Ishikawa (cell line): ENCODE data around the gene GDPD5.

Experiments used
- CEBPB ChIP-seq: IDR thresholded peaks from 2 replicates; pipeline ENCODE4 v1.6.1; 2012
- CREB1 ChIP-seq: IDR thresholded peaks from 2 replicates; pipeline ENCODE4 v1.6.1; 2012; ENCODE audit warnings: low read depth
- EGR1 ChIP-seq: IDR thresholded peaks from 2 replicates; pipeline ENCODE4 v1.6.1; 2012
- EP300 ChIP-seq: IDR thresholded peaks from 2 replicates; pipeline ENCODE4 v1.6.1; 2012; ENCODE audit warnings: borderline replicate concordance
- FOXM1 ChIP-seq: IDR thresholded peaks from 2 replicates; pipeline ENCODE4 v1.6.1; 2012; ENCODE audit warnings: low read depth, borderline replicate concordance
- MAX ChIP-seq: IDR thresholded peaks from 2 replicates; pipeline ENCODE4 v1.6.1; 2012
- NFIC ChIP-seq: IDR thresholded peaks from 2 replicates; pipeline ENCODE4 v1.6.1; 2012
- RAD21 ChIP-seq: IDR thresholded peaks from 2 replicates; pipeline ENCODE4 v1.6.1; 2012; ENCODE audit warnings: low read depth
- TAF1 ChIP-seq: IDR thresholded peaks from 2 replicates; pipeline ENCODE4 v1.6.1; 2012; ENCODE audit warnings: low read depth, mild to moderate bottlenecking
- TCF12 ChIP-seq: IDR thresholded peaks from 2 replicates; pipeline ENCODE4 v1.6.1; 2012; ENCODE audit warnings: low read depth
- TEAD4 ChIP-seq: IDR thresholded peaks from 2 replicates; pipeline ENCODE4 v1.6.1; 2012
- YY1 ChIP-seq: IDR thresholded peaks from 2 replicates; pipeline ENCODE4 v1.6.1; 2012; ENCODE audit warnings: low read depth
- ZBTB7A ChIP-seq: IDR thresholded peaks from 2 replicates; pipeline ENCODE4 v1.6.1; 2012; ENCODE audit warnings: low read depth
- TF ChIP-seq, protein P1 (sequence below): IDR thresholded peaks from 2 replicates; pipeline ENCODE4 v1.6.1; 2012
- TF ChIP-seq, protein P2 (sequence below): IDR thresholded peaks from 2 replicates; pipeline ENCODE4 v1.6.1; 2012; ENCODE audit warnings: low read depth, mild to moderate bottlenecking

The GDPD5 gene

DNA sequence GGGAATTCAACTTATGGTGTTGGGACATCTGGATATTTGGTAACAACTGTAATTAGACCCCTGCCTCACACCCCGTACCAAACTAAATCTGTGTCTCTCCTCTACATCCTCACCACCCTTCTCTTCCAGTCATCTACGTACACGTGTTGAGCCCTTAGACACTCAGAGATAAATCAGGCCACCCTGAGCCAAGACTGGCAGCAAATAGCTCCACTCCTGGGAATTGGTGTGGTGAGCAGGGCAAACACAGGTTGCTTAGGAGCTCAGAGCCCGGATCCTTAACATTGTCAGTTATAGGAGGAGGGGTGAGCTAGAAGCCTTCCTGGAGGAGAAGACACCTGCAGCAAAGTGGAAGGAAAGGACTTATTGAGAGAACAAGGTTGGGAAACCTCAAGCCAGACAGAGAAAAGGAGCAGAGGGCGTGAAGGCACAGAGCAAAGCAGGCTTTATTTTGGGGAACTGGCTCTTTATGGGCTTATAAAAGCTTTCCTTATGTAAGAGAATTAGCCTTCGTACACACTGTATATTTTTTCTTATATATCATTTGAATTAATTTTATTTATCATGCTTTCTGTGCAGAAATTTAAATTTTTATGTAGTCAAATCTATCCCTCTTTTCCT is 55.8 kb downstream of the GDPD5 start:
- TF ChIP-seq CREB1 (no peak), TEAD4 (no peak), YY1 (no peak), EP300 (no peak)

DNA sequence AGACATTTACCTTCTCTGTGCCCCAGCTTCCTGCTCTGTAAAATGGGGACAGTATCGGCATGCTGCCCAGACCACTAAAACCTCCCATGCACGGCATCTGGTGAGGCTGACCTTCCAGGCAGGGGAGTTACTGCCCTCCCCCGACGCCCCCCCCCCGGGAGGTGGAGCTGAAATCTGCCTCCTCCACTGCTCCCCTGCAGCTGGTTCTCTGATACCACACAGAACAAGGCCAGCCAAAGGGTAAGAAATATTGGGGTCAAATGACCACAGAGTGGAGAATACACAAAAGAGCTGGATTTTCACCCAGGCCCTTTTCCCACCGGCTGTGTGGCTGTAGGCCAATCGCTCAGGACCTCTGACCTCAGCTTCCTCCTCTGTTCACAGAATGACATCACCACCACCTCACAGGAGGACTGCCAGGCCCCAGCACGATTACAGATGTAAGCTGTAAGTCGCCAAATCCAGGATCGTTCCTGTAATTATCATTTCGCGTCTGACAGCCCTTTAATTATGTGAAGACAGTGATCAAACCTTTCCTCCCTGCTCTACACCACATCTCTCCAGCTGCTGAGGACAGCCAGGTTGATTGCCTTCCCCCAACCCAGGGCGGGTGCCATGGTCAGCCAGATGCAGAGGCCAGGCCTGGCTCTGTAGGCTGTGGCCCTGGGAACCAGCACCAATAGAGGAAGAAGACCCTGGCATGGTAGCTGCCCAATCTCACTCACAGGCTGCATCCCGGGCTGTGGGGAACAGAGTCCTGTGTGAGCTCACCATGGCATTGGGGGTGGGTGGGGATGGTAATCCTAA is 57.0 kb downstream of the GDPD5 start:
- TF ChIP-seq NFIC = peak; percentile 33; the same call in 1 of the 2 replicates
- no peak for TF ChIP-seq TEAD4
- TF ChIP-seq CREB1 = peak; percentile 51; the same call in 1 of the 2 replicates
- no peak for TF ChIP-seq FOXM1
- TF ChIP-seq, protein P1, sequence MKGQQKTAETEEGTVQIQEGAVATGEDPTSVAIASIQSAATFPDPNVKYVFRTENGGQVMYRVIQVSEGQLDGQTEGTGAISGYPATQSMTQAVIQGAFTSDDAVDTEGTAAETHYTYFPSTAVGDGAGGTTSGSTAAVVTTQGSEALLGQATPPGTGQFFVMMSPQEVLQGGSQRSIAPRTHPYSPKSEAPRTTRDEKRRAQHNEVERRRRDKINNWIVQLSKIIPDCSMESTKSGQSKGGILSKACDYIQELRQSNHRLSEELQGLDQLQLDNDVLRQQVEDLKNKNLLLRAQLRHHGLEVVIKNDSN = no peak
- 0 out of 2 replicates have a peak, but pooled peaks have one; percentile 50 for TF ChIP-seq YY1
- peak; percentile 62 for TF ChIP-seq EP300
- peak; percentile 55; the same call in 1 of the 2 replicates for TF ChIP-seq TCF12
- no peak for TF ChIP-seq ZBTB7A

- 0 out of 2 replicates have a peak, but pooled peaks have one; percentile 33 for TF ChIP-seq ZBTB7A
- TF ChIP-seq CEBPB = no peak
Measured at GRCh38 chr11:75467881-75468280, 57.9 kb downstream of the GDPD5 start.

DNA sequence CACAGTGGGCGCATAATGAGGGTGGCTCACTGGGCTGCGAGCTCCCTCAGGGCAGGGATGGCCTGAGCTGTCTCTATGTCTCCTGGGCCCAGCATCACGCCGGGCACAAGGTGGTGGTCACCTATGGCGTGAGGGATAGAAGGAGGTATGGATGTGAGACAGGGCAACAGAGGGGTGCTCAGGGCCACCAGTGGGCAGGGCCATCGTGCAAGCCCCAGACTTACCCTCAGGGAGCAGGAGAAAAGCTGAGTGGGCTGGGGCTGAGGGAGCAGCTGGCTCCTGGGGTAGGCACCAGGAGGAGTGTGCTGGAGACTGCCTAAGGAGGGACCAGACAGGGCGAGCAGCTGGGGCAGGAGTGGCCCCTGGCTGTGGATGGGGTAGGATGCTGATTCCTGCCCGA is 58.4 kb downstream of the GDPD5 start:
- no peak for TF ChIP-seq MAX
- TF ChIP-seq, protein P2, sequence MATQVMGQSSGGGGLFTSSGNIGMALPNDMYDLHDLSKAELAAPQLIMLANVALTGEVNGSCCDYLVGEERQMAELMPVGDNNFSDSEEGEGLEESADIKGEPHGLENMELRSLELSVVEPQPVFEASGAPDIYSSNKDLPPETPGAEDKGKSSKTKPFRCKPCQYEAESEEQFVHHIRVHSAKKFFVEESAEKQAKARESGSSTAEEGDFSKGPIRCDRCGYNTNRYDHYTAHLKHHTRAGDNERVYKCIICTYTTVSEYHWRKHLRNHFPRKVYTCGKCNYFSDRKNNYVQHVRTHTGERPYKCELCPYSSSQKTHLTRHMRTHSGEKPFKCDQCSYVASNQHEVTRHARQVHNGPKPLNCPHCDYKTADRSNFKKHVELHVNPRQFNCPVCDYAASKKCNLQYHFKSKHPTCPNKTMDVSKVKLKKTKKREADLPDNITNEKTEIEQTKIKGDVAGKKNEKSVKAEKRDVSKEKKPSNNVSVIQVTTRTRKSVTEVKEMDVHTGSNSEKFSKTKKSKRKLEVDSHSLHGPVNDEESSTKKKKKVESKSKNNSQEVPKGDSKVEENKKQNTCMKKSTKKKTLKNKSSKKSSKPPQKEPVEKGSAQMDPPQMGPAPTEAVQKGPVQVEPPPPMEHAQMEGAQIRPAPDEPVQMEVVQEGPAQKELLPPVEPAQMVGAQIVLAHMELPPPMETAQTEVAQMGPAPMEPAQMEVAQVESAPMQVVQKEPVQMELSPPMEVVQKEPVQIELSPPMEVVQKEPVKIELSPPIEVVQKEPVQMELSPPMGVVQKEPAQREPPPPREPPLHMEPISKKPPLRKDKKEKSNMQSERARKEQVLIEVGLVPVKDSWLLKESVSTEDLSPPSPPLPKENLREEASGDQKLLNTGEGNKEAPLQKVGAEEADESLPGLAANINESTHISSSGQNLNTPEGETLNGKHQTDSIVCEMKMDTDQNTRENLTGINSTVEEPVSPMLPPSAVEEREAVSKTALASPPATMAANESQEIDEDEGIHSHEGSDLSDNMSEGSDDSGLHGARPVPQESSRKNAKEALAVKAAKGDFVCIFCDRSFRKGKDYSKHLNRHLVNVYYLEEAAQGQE = no peak
- TF ChIP-seq, protein P1 = no peak
- no peak for TF ChIP-seq CREB1
- TF ChIP-seq TEAD4 = no peak
- TF ChIP-seq EGR1 = no peak
- TF ChIP-seq EP300 = no peak
- no peak for TF ChIP-seq YY1
- TF ChIP-seq RAD21 = no peak
- no peak for TF ChIP-seq CEBPB
- no peak for TF ChIP-seq NFIC
- no peak for TF ChIP-seq TCF12
- TF ChIP-seq TAF1 = no peak
- no peak for TF ChIP-seq FOXM1

GRCh38 chr11:75465701-75466531 is 59.8 kb downstream of the GDPD5 start:
- TF ChIP-seq TEAD4 (peak; percentile 96), ZBTB7A (peak; percentile 95), CREB1 (no peak), EGR1 (no peak), FOXM1 (peak; percentile 94), CEBPB (no peak), MAX (no peak; the same call in 1 of the 2 replicates), TAF1 (no peak), YY1 (peak; percentile 47), NFIC (peak; percentile 95), EP300 (peak; percentile 95), TCF12 (peak; percentile 96), RAD21 (peak; percentile 31; the same call in 1 of the 2 replicates)
- TF ChIP-seq, protein P1 = no peak
- TF ChIP-seq, protein P2 = no peak
